ENCODE data around the gene TET2.
A peak's percentile ranks its signal among the peaks of the same experiment; 100 is the strongest.

The TET2 gene

DNA sequence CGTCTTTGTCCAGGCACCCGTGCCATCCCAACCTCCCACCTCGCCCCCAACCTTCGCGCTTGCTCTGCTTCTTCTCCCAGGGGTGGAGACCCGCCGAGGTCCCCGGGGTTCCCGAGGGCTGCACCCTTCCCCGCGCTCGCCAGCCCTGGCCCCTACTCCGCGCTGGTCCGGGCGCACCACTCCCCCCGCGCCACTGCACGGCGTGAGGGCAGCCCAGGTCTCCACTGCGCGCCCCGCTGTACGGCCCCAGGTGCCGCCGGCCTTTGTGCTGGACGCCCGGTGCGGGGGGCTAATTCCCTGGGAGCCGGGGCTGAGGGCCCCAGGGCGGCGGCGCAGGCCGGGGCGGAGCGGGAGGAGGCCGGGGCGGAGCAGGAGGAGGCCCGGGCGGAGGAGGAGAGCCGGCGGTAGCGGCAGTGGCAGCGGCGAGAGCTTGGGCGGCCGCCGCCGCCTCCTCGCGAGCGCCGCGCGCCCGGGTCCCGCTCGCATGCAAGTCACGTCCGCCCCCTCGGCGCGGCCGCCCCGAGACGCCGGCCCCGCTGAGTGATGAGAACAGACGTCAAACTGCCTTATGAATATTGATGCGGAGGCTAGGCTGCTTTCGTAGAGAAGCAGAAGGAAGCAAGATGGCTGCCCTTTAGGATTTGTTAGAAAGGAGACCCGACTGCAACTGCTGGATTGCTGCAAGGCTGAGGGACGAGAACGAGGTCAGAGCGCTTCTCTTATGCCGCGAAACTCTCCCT lies at the start of gene TET2:
Gene TET2 (plus strand): TSS at position 601 of the 740 bp plus-strand sequence. CDS start 87,067 bp downstream, outside the sequence.
- peak; percentile 59 for DNase-seq

DNA sequence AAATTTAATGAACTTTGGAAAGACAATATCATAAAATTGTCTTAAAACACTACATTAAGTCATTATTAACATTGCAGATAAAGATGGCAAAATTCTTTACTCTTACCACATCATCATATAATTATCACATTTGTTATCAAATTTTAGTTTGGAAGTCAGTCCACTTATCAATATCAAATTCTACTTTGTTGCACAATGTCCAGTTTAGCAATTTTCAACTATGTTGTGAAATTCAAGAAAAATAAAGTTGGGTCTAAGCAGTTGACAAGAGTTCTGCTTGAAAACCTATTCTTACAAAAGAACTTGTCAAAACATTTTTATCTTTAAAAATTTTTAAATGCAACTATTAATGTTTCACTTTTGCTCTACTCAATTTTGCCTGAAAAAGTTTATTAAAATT lies 44.7 kb upstream of the TET2 start:
- DNase-seq = no peak

DNA sequence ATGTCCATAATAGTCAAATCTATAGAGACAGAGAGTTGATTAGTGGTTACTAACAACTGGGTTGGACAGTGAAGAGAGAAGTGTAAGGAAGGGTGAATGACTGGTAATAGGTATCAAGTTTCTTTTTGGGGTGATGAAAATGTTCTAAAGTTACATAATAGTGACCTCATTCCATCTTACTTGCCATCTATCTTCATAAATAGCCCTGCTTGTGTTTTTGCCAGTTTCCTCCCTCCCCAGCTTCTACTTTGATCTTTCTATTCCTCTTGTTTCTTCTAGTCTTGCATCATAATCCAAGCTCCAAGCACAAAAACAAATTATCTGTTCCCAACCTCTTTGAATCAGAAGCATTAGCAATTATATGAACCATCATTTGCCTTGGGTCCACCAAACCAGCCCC lies 40.2 kb upstream of the TET2 start:
- no peak for DNase-seq

DNA sequence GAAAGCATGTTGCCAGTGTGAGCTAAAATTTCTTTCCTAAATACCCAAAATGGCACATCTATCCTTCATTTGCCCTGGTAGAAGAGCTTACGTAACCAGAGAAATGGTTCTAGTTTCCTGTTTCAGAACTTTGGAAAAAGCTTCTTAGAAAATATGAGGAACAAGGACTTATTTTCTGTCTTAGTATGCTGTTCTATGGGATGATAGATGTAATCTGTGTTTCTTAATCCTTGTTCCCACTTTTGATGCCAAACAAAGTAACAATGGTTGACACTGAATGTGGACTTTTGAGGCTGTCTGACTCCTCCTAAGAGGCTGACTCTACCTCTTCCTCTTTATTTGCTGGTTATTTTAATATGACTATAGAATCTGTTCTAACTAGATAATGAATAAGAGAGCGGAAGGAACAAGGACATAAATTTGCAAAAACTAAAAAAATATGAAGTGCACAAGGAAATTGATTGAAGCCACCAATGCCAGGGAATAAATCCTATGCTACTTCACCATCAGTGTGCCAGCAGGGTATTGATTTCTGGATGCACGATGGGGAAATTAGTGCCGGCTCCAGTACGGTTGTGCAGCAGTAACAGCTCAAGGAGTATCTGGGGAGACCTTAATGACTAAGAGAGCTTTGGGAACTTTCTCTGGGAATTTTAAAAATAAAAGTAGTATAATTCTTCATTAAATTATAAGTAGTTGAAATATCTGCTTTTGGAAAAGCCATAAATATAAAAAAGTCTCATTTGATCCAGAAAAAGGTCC lies 39.4 kb upstream of the TET2 start:
- no peak for DNase-seq

DNA sequence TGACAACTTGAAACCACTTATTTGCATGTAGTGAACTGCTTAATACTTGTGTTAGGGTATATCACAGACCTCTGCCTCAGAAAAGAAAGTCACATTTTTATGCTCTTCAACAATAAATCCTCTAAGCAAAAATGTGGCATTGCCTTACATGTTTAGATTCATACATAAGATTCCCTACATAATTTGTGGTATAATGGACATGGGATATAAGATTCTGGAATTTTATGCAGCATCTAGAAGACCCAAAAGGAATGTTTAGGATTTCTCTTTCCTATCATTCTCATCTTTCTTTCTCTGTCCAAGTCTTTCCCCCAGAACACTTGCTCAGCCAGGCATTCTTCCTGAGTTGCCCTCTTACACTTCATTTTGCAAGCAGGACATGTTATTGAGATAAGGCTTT lies 37.7 kb upstream of the TET2 start:
- no peak for DNase-seq

DNA sequence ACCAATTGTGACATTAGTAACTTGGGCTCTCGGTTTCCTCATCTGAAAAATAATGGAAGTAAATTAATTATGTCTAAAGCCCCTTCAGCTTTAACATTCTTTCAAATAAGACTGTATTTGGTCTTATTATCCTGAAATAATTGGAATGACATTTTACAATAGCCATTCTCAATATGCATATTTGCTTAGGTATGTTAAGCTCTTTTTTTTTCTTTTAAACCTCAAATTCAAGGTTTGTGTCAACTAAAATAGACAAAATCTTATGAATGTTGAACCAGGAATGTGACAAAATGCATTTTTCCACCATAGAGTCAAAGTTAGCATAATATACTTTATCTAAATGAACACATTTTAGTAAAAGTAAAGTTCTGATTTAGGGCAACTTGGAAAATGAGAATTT lies 34.4 kb upstream of the TET2 start:
- DNase-seq = no peak

DNA sequence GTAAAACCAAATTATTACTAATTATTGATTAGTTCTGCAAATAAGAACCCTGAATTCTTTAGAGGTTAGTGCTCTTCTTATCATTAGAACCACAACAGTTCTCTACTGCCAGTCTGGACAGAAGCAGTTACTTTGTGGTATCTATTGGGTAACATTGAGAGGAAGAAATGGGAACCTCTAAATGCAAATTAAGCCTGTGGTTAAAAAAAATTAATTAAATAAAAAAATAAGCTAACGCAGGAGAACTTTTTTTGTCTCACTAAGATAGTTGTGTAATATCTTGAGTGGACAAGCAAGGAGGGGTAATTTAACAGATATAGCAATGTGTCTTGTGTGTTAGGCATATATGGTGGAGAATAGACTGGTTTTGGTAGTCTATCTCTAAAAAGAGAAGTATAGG lies 32.9 kb upstream of the TET2 start:
- no peak for DNase-seq

DNA sequence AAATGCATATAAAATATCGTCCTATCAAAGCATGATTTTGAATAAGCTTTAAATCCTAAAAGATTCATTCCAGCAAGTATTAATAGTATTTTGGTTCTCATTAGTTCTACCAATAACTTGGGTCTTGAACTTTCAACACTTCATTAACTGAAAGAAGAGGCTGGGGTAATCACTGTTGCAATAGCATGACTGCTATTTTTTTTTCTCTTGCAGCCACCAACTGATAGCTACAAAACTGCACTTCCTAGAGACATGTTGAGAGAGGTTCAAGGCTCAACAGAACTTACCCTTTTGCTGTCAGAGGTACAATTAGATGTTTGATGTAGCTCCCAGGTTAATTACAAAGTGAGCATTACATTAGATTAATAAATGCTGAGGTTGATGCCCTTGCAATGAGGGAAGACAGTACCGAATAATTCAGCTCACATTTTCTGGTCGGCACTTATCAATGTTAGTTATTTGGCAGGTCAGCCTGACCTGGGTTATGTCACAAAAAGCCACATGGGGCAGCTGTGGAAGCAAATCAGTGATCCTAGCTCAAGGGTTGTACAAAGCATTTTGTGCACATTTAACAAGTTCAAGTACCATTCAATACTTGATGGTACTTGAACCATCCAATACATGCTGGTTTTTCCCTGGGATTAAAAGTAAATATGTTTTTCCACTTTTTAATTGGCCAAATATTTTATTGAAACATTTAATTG lies 29.9 kb upstream of the TET2 start:
- no peak for DNase-seq

DNA sequence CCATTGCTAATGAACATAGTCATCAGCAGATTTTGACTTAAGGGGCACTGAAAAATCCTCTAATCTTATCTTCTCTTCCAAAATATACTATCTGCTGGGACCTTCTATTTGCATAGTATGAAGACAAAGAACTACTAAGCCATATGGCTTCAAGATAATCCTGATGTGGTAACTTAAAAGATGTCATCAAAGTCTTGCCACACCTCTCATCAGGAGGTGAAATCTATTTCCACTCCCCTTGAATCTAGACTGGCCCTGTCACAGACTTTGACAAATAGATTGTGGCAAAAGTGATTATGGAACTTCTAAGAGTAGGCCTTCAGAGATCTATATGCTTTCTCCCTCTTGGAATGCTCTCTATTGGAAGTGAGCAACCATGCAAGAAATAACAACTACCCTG lies 27.3 kb upstream of the TET2 start:
- DNase-seq = no peak

DNA sequence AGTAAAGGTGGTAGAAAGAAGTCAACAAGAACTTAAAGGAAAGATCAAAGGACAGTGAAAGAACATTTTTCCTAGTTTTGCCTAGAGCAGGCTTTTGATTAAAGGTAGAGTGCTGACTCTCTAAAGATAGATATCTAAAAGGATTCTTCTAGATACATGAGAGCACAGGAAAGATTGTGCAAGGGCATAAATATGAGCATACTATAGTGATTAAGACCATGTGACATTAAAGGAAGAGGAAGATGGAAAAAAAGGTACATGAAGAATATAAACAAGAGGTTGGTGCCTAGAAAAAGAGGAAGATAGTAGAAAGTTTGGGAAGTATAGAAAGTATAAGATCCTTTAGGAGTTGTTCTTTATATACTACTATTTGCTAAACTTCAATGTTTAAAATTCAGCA lies 26.1 kb upstream of the TET2 start:
- DNase-seq = no peak

DNA sequence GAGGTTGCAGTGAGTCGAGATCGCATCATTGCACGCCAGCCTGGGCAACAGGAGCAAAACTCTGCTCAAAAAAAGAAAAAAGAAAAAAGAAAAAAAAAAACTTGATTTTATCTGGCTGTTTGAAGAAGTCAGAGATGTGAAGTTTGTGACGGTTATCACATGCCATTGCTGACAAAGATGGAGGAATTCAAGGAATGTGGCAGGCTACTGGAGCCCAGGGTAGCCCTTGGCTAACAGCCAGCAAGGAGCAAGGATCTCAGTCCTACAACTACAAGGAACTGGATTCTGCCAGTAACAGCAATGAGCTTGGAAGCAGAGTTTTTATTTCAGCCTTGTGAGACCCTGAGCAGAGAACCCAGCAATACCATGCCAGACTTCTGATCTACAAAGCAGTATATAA lies 24.3 kb upstream of the TET2 start:
- no peak for DNase-seq

DNA sequence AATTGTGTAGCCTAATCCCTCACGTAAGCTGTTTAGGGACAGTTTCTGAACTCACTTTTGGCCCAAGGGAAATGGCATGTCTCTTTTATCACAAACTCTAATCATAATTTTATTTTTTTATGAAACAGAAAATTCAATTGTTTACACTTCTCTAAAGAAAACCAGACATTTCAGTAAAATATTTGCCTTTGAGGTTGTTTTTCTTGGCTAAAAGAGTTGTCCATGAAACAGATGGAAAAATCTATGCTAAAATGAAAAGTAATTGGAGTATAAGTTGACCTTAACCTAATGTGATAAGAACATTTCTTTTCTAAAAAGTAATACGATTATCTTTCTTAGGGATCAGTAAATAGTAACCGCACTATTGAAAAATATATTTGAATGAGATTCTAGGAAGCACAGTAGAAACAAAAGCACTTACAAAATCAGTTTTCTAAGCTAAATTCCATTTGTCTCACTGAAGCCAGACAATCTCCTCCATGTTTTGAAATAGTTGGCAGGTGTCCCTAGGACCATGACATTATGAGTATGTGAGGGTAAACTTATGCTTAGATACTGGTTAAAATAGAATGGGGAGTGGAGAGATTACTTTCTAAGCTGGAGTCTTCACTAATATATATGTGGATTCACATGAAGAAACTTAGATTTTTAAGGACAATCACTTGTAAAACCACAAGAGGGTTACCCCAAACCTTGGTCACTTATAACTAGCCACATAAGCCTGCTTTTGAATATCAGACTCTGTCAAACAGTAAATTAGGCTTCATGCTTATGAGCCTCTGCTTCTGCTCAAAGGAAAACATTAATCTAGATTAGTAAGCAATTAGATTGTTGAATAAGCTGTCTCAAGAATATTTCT lies 20.1 kb upstream of the TET2 start:
- no peak for DNase-seq

DNA sequence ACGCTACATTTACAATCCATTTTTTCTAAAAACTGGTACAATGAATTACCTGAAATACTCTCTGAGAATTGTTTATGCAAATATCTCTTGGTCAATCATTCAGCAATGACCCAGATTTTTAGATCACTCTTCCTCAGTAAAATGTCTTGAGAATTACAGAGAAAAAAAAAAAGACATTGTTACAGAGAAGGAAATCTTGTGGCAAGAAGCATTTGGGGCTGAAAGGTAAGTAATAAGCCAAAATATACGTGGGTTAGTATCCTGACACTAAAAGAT lies 19.6 kb upstream of the TET2 start:
- no peak for DNase-seq

DNA sequence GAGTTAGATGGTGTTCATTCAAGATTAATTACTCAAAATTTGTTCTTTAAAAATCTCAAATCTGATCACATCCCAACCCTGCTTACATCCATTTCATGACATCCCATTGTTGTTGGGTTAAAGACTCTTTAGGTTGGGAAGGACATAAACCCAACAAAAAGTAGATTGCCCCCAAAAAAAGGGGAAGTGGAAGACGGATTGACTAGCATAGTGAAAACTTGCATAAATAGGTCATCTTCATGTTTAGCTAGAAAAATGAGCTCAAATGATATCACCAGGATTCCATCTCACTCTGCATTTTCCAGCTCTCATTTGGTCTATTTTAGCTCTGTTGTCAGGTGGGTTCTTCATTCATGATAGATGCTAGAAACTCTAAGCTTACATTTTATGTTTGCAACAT lies 18.5 kb upstream of the TET2 start:
- DNase-seq = no peak

DNA sequence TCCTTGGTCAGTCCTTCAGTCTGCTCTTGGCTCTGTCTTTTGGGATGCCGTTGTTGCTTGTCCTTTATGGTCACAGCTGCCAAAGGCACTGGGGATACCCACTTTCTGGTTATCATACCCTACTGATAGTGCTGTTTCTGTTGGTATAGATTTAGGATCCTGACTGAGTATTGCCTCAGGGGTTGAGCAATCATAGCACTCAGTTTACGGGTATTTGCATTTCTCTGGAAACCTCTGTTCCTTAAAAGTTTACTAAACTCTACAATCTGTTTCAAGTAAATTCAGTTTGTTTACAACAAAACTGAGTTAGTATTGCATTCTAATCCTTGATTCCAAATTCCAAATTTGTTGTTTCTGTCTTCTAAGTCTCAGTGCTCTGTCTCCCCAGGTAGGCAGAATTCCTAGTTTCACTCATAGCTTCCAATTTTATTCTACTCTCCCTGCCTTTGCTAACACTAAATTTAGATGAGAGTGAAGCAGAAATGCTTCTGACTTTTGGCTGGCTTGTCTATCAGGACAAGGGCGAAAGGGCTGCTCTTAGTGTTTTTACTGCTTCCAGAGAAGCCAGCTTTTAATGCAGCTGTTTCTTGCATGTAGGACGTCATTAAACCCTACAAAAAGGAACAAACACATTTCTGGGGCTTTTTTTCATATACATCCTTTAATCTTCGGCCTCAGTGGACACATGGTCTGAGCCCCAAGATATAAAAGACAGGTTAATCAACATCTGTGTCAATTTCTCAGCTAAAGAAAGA lies 17.2 kb upstream of the TET2 start:
- DNase-seq = no peak

DNA sequence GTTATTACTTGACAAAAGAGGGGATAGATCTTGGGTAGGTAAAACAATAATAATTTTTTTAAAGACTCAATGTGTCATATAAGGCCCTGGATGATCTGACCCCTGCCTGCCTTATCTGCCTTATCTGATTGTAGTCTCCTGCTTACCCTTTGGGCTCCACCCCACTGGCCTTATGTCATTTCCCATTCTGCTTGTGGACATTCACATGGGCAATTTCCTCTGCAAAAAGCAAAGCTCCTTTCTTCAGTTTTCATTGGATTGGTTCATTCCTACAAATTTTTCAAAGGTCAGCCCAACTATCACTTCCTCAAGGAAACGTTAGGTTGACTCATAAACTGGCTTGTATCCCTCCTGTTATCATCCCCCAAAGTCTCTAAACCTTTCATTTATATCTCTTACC lies 15.7 kb upstream of the TET2 start:
- no peak for DNase-seq

DNA sequence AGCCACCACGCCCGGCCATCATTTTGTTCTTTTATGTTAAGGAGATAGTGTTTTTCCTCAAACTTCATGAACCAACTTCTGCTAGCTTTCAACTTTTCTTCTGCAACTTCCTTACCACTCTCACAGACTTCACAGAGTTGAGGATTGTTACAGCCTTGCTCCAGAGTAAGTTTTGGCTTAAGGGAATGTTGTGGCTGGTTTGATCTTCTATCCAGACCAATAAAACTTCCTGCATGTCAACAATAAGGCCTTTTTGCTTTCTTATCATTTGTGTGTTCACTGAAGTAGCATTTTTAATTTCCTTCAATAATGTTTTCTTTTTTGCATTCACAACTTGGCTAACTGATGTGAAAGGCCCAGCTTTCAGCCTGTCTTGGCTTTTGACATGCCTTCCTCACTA lies 12.7 kb upstream of the TET2 start:
- no peak for DNase-seq

DNA sequence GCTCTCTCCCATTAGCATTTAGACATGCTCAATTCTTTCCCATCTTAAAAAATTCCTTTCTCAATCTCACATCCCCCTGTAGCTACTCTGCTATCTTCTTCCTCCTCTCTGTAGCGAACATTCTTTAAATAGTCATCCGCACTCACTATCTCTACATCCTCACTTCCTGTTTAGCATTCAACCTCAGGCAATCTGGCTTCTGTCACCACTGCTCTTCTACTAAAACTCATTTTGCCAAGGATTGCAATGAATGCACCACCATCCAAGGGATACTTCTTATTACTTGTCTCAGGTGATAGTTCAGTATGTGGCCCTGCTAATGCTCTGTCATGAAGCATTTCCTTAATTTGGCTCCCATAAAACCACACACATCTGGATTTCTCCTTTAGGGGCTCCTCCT lies 10.9 kb upstream of the TET2 start:
- DNase-seq = no peak

DNA sequence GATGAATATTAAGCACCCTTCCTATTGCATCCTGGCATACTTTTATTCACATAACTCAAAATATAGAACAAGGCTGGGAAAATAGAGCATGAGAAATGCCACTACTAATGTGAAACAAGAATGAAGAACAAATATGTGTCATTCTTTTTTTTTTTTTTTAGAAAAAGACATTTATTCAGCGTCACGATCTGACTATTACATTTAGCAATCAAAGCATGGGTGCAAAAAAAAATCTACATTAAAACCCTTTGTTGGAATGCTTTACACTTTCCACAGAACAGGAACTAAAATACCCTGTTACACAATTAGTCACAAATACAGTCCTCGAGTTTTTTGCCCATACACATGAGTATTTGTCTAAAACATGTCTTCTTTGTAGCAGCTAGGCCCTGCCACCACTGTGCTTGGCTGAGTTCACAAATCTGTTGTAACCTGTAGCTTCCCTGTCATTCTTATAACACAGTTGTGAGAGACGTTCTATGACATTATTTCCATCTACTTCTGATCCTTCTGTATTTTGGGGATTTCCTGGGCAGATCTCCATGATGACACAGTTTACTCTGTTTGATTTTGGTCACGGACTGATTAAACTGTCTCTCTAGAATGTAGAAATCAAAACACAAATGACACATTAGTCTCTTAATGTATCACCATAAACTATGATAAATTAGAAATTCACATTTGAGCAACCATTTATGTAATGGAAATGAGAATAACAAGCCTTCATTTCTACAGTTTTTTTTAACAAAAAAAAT lies 9.4 kb upstream of the TET2 start:
- DNase-seq = no peak

DNA sequence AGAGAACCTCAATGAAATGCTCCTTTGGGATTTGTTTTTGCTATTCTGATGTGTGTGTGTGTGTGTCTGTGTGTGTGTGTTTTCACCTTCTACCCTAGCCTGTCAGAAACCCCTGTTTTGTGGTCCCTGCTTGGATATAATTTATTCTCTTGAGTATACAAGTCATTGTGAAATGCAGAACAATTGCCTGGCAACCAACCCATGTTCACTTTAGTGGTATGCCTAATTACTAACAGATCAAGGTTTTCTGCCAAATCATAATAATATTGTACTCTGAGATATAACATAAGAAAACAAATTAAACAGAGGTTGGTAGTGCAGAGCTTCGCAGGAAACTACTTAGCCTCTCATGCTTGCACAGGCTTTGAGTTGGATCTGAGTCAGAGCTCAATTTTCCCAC lies 7.0 kb upstream of the TET2 start:
- no peak for DNase-seq

DNA sequence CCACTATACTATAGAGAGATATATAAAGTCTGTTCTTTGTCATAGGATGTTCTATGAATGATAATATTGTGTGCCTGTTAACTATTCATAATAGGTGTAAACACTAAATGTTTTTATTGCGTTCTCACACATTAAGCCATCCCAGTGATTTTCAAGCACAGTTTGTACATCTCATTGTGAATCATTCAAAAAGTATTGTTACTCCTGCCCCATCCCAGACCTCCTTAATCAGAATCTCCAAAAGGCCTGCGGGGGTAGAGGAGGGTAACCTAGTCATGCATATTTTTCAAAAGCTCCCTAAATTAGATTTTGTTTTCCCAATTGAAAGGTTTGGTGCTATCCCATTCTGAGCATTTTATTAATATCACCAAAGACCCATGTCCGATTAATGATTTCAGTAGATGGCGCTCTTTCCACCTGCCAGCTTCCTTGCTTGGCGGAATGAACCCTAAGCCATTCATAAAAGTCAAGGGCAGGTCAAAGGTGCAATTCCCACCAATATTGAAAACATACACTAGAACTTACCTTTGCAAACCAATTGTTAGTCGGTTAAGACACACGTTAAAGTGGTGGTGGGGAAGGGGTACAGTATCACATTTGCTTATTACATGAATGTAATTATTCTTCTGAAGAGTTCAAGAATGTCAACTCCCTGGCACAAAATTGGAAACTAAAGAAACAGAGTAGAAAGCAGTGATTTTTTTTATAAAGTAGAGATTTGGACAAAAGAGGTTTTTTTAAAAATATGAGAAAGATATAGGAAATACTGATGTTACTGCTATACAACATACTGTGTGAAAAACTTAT lies 5.8 kb upstream of the TET2 start:
- no peak for DNase-seq

Measured in NCI-H446 treated with DMSO at 0.1 percent for 48 hours (cell line).